HepG2 (cell line): ENCODE measurements around the gene SEZ6. TPM values are rescaled to one million over a fixed set of nuclear protein-coding genes. Genes with fewer than 3 reads are reported as not detected.

ENCODE experiments used
- HES4 ChIP-seq: sonication (generic); formaldehyde crosslinking; IDR thresholded peaks from 2 replicates; pipeline ENCODE4 v1.9.0; 2021; ENCODE audit warnings: mild to moderate bottlenecking, missing genetic modification reagents, borderline replicate concordance
- KMT2A ChIP-seq: sonication (generic); formaldehyde crosslinking; IDR thresholded peaks from 2 replicates; pipeline ENCODE4 v1.4.0; 2020; ENCODE audit warnings: missing genetic modification reagents
- MAZ ChIP-seq, 2 experiments: sonication (generic) in 1 of 2; formaldehyde crosslinking in 1 of 2; IDR thresholded peaks; 2 replicates each; pipeline versions ENCODE4 v1.5.0 to v1.6.1; 2012 to 2020; ENCODE audit warnings: low read depth in 2 of 2, mild to moderate bottlenecking in 2 of 2, borderline replicate concordance in 1 of 2, improper control_type of control experiment in 1 of 2, low read length in 1 of 2, missing genetic modification reagents in 1 of 2, moderate library complexity in 1 of 2
- MXD1 ChIP-seq: sonication (generic); formaldehyde crosslinking; IDR thresholded peaks from 2 replicates; pipeline ENCODE4 v1.4.0; 2020; ENCODE audit warnings: mild to moderate bottlenecking, missing genetic modification reagents
- MYC ChIP-seq: sonication (generic); formaldehyde crosslinking; IDR thresholded peaks from 2 replicates; pipeline ENCODE4 v1.9.0; 2021; ENCODE audit warnings: missing genetic modification reagents, borderline replicate concordance
- NCOR1 ChIP-seq: fragments of 200-600 bp; sonication (generic); IDR thresholded peaks from 2 replicates; pipeline ENCODE4 v1.7.0; 2017; ENCODE audit warnings: antibody characterized with exemption, low read length, borderline replicate concordance
- NFE2L1 ChIP-seq: sonication (generic); formaldehyde crosslinking; IDR thresholded peaks from 2 replicates; pipeline ENCODE4 v1.4.0; 2020; ENCODE audit warnings: missing genetic modification reagents, mild to moderate bottlenecking, borderline replicate concordance
- PHB2 ChIP-seq: fragments of 450-650 bp; IDR thresholded peaks from 2 replicates; pipeline ENCODE4 v1.6.1; 2018; ENCODE audit not compliant: partially characterized antibody
- PHF21A ChIP-seq: sonication (generic); formaldehyde crosslinking; IDR thresholded peaks from 2 replicates; pipeline ENCODE4 v1.5.0; 2020; ENCODE audit warnings: mild to moderate bottlenecking, missing genetic modification reagents
- RBFOX2 ChIP-seq: fragments of 200-400 bp; formaldehyde crosslinking; IDR thresholded peaks from 2 replicates; pipeline ENCODE4 v1.6.1; 2017; ENCODE audit warnings: low read depth, mild to moderate bottlenecking, low read length
- RFX5 ChIP-seq: IDR thresholded peaks from 2 replicates; pipeline ENCODE4 v1.6.1; 2011; ENCODE audit warnings: low read depth, low read length, improper control_type of control experiment
- TARDBP ChIP-seq: sonication (generic); formaldehyde crosslinking; IDR thresholded peaks from 2 replicates; pipeline ENCODE4 v1.8.0; 2022; ENCODE audit warnings: mild to moderate bottlenecking, missing genetic modification reagents
- TFDP1 ChIP-seq: IDR thresholded peaks from 2 replicates; pipeline ENCODE4 v1.6.1; 2016; ENCODE audit warnings: missing compliant biosample characterization, missing genetic modification reagents, borderline replicate concordance
- ZNF432 ChIP-seq: sonication (generic); formaldehyde crosslinking; IDR thresholded peaks from 2 replicates; pipeline ENCODE4 v1.5.0; 2020; ENCODE audit warnings: missing genetic modification reagents, mild to moderate bottlenecking, borderline replicate concordance
- ZNF441 ChIP-seq: sonication (generic); formaldehyde crosslinking; IDR thresholded peaks from 2 replicates; pipeline ENCODE4 v1.7.0; 2021; ENCODE audit warnings: missing genetic modification reagents, borderline replicate concordance
- ZNF761 ChIP-seq: sonication (generic); formaldehyde crosslinking; conservative IDR thresholded peaks from 2 replicates; pipeline ENCODE4 v1.4.0; 2020; ENCODE audit warnings: mild to moderate bottlenecking, missing genetic modification reagents
- ZNF816 ChIP-seq: sonication (generic); formaldehyde crosslinking; IDR thresholded peaks from 2 replicates; pipeline ENCODE4 v1.8.0; 2022; ENCODE audit warnings: missing genetic modification reagents, mild to moderate bottlenecking, borderline replicate concordance
- polyA plus RNA-seq, 8 experiments: library from polyadenylated mRNA; depleted of rRNA in 3 of 8; stranded (reverse) in 7 of 8; unstranded in 1 of 8; fragments of >200 nt; fragmentation: Illumina TruSeq in 4 of 8; extraction: Trizol in 4 of 8; gene quantifications; 2 replicates each; pipeline versions ENCODE4 v1.2.1 to v1.2.3, GENCODE V29; 2011 to 2016; ENCODE audit warnings: low read depth in 4 of 8, missing spikeins in 1 of 8, mixed read lengths in 1 of 8; ENCODE audit not compliant: insufficient read depth in 1 of 8
- total RNA-seq, 5 experiments: library from RNA; depleted of rRNA; stranded (reverse); fragments of >200 nt; fragmentation: Illumina TruSeq; extraction: Trizol; gene quantifications; 2 replicates each; pipeline ENCODE4 v1.2.3, GENCODE V29; 2016; ENCODE audit warnings: low read depth in 1 of 5
- TF ChIP-seq, protein P1 (sequence below): sonication (generic); formaldehyde crosslinking; conservative IDR thresholded peaks from 2 replicates; pipeline ENCODE4 v1.4.0; 2020; ENCODE audit warnings: mild to moderate bottlenecking, missing genetic modification reagents, moderate library complexity
- TF ChIP-seq, protein P2 (sequence below): sonication (generic); formaldehyde crosslinking; IDR thresholded peaks from 2 replicates; pipeline ENCODE4 v1.5.1; 2020; ENCODE audit warnings: mild to moderate bottlenecking, missing genetic modification reagents

Gene SEZ6
- total and polyA plus RNA-seq, 2 of the 13 experiments (the other 11 are each of a cell fraction or from before 2014, with no cell fraction given) = not detected

DNA sequence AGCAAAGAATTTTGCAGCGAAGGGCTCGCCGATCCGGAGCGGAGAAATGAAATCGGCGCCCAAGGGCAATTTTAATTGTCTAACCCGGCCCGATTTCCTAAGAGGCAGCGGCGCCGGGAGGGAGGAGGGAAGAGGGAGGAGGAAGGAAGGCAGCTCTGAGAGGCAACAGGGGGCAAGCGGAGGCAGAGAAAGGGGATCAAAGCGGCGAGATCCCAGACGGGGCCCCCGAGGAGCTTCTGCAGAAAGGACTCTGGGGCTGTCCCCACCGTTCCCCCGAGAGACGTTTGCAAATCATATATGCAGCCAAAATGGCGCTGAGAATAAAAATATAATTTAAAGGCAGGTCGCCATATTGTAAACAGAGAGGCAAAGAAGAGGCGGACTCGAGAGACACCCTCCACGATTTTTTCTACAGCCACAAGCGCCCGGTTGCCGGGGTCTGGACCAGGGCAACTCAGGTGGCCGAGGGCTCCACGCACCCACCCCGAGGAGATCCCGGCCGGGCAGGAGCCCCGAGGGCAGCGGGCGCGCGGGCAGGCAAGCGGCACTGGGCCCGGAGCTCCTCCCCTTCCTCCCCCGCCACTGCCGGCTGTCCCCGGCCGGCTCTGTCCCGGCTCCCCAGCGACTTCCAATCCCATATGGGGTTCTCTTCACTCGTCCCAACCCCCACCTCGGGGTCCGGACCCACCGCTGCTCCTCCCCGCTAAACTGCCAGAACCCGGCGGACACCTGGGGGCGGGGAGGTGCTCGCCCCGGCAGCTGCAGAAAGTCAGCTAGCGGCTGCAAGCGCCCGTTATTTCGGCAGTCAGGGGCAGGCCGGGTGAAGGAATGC, 56.4 kb downstream of the SEZ6 start (continued):
- TF ChIP-seq MAZ (IDR thresholded peaks at IDR 0.05; ENCODE audit: borderline replicate concordance, low read depth, low read length) (peak; percentile 44; the same call in 1 of the 2 replicates), MAZ (CRISPR knock-in tag; IDR thresholded peaks at IDR 0.05; ENCODE audit: low read depth) (no peak; the same call in 1 of the 2 replicates), ZNF816 (CRISPR knock-in tag) (no peak), ZNF761 (no peak), MXD1 (peak; percentile 53; the same call in 1 of the 2 replicates), HES4 (CRISPR knock-in tag) (0 out of 2 replicates have a peak, but pooled peaks have one; percentile 30), PHF21A (0 out of 2 replicates have a peak, but pooled peaks have one; percentile 12), ZNF441 (CRISPR knock-in tag) (0 out of 2 replicates have a peak, but pooled peaks have one; percentile 49), MYC (CRISPR knock-in tag) (peak; percentile 29; the same call in 1 of the 2 replicates), TFDP1 (CRISPR knock-in tag) (no peak), KMT2A (peak; percentile 31; the same call in 1 of the 2 replicates), ZNF432 (CRISPR knock-in tag) (no peak), NCOR1 (no peak), RBFOX2 (peak; percentile 83), NFE2L1 (CRISPR knock-in tag) (no peak), PHB2 (no peak), RFX5 (no peak), TARDBP (CRISPR knock-in tag) (0 out of 2 replicates have a peak, but pooled peaks have one; percentile 12)
- TF ChIP-seq, protein P1, sequence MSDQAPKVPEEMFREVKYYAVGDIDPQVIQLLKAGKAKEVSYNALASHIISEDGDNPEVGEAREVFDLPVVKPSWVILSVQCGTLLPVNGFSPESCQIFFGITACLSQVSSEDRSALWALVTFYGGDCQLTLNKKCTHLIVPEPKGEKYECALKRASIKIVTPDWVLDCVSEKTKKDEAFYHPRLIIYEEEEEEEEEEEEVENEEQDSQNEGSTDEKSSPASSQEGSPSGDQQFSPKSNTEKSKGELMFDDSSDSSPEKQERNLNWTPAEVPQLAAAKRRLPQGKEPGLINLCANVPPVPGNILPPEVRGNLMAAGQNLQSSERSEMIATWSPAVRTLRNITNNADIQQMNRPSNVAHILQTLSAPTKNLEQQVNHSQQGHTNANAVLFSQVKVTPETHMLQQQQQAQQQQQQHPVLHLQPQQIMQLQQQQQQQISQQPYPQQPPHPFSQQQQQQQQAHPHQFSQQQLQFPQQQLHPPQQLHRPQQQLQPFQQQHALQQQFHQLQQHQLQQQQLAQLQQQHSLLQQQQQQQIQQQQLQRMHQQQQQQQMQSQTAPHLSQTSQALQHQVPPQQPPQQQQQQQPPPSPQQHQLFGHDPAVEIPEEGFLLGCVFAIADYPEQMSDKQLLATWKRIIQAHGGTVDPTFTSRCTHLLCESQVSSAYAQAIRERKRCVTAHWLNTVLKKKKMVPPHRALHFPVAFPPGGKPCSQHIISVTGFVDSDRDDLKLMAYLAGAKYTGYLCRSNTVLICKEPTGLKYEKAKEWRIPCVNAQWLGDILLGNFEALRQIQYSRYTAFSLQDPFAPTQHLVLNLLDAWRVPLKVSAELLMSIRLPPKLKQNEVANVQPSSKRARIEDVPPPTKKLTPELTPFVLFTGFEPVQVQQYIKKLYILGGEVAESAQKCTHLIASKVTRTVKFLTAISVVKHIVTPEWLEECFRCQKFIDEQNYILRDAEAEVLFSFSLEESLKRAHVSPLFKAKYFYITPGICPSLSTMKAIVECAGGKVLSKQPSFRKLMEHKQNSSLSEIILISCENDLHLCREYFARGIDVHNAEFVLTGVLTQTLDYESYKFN = 0 out of 2 replicates have a peak, but pooled peaks have one; percentile 5
- TF ChIP-seq, protein P2, sequence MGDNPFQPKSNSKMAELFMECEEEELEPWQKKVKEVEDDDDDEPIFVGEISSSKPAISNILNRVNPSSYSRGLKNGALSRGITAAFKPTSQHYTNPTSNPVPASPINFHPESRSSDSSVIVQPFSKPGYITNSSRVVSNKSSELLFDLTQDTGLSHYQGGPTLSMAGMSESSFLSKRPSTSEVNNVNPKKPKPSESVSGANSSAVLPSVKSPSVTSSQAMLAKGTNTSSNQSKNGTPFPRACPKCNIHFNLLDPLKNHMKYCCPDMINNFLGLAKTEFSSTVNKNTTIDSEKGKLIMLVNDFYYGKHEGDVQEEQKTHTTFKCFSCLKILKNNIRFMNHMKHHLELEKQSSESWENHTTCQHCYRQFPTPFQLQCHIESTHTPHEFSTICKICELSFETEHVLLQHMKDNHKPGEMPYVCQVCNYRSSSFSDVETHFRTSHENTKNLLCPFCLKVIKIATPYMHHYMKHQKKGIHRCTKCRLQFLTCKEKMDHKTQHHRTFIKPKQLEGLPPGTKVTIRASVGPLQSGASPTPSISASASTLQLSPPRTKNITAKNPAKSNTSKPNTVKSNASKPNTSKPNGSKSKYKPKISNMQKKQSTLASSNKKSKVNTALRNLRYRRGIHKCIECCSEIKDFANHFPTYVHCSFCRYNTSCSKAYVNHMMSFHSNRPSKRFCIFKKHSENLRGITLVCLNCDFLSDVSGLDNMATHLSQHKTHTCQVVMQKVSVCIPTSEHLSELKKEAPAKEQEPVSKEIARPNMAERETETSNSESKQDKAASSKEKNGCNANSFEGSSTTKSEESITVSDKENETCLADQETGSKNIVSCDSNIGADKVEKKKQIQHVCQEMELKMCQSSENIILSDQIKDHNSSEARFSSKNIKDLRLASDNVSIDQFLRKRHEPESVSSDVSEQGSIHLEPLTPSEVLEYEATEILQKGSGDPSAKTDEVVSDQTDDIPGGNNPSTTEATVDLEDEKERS (CRISPR knock-in tag) = 0 out of 2 replicates have a peak, but pooled peaks have one; percentile 44
